Kidney epithelial cell (primary cell): Measurements from ENCODE around the gene SLC16A9. TPM values are rescaled to one million over a fixed set of nuclear protein-coding genes. Genes with fewer than 3 reads are reported as not detected.
A peak's percentile ranks its signal among the peaks of the same experiment; 100 is the strongest.

Experiments used
- DNase-seq: peaks from one replicate; pipeline ENCODE4 v3.0.0-alpha.2; 2010; ENCODE audit warnings: low read depth
- H3K27me3 ChIP-seq: 2 replicates; pipeline ENCODE4 v1.6.0; 2011; ENCODE audit warnings: low read length; ENCODE audit not compliant: control insufficient read depth, insufficient read depth
- H3K36me3 ChIP-seq: 2 replicates; pipeline ENCODE4 v1.5.1; 2011; ENCODE audit warnings: low read length; ENCODE audit not compliant: control insufficient read depth, insufficient read depth
- H3K4me3 ChIP-seq: 2 replicates; pipeline ENCODE4 v1.5.1; 2011; ENCODE audit warnings: low read depth, mild to moderate bottlenecking, control low read depth, low read length
- total RNA-seq: library from RNA; depleted of rRNA; stranded (reverse); fragments of >200 nt; gene quantifications from 2 replicates; pipeline ENCODE4 v1.2.3, GENCODE V29; 2015
- TF ChIP-seq, protein P1 (sequence below): IDR thresholded peaks from 2 replicates; pipeline ENCODE4 v1.5.1; 2011; ENCODE audit warnings: mild to moderate bottlenecking, moderate library complexity, low read length, control low read depth, inconsistent platforms; ENCODE audit not compliant: insufficient read depth, poor library complexity, severe bottlenecking

Gene SLC16A9
- total RNA-seq, result 10.0 and 10.4 TPM in 2 replicates

GRCh38 chr10:59709395-59710125, at the start of gene SLC16A9:
Gene SLC16A9, minus strand, starts transcription at chr10:59709850. Its CDS starts 25,559 bp downstream, at chr10:59684291.
- Histone ChIP-seq H3K36me3 (no peaks in the 10 kb centered on the region), H3K27me3 (peaks cover 14% of the 10 kb centered on the region), H3K4me3 (peak within 1 kb of the TSS; percentile 45)
- TF ChIP-seq, protein P1, sequence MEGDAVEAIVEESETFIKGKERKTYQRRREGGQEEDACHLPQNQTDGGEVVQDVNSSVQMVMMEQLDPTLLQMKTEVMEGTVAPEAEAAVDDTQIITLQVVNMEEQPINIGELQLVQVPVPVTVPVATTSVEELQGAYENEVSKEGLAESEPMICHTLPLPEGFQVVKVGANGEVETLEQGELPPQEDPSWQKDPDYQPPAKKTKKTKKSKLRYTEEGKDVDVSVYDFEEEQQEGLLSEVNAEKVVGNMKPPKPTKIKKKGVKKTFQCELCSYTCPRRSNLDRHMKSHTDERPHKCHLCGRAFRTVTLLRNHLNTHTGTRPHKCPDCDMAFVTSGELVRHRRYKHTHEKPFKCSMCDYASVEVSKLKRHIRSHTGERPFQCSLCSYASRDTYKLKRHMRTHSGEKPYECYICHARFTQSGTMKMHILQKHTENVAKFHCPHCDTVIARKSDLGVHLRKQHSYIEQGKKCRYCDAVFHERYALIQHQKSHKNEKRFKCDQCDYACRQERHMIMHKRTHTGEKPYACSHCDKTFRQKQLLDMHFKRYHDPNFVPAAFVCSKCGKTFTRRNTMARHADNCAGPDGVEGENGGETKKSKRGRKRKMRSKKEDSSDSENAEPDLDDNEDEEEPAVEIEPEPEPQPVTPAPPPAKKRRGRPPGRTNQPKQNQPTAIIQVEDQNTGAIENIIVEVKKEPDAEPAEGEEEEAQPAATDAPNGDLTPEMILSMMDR, result peak; percentile 44
- DNase-seq, result no peak

GRCh38 chr10:59757966-59758365, 48.3 kb upstream of the SLC16A9 start:
- H3K36me3 ChIP-seq, result no peaks in the 10 kb centered on the region
- H3K4me3 ChIP-seq, result no peak overlapping the region
- TF ChIP-seq, protein P1, result no peak
- peak; percentile 2 for DNase-seq
- H3K27me3 ChIP-seq, result no peaks in the 10 kb centered on the region

GRCh38 chr10:59754951-59755350, 45.3 kb upstream of the SLC16A9 start:
- no peak for DNase-seq
- H3K4me3 ChIP-seq, result no peak overlapping the region
- TF ChIP-seq, protein P1, result no peak
- no peaks in the 10 kb centered on the region for H3K36me3 ChIP-seq
- no peaks in the 10 kb centered on the region for H3K27me3 ChIP-seq

DNA sequence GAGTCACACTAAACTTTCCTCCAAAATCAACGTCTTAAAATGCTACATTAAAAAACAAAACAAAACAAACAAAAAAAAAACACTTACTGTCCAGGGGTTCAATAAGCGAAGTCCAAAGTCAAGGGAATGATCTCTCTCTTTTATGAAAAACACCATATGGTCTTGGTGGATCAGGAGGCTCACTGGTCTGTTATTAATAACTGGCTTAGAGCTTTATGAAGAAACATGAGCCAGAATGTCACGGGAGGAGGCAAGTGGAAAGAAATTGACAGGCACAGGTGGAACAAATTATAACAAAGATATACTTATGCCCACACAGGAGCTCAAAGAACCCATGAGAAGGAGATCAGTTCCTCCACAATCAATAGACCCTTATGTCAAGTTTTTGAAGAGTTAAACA, 43.6 kb upstream of the SLC16A9 start, which contains the start of gene MRLN:
Gene MRLN, minus strand, starts transcription at position 189 of the 400 bp plus-strand sequence.
- H3K27me3 ChIP-seq, result no peaks in the 10 kb centered on the region
- H3K36me3 ChIP-seq, result no peaks in the 10 kb centered on the region
- no peak for DNase-seq
- no peak within 1 kb of the TSS for H3K4me3 ChIP-seq
- TF ChIP-seq, protein P1, result no peak

- TF ChIP-seq, protein P1, result no peak
- Histone ChIP-seq H3K36me3 (no peaks in the 10 kb centered on the region), H3K4me3 (no peak overlapping the region), H3K27me3 (no peaks in the 10 kb centered on the region)
- no peak for DNase-seq
Measured at GRCh38 chr10:59752278-59752940, 42.8 kb upstream of the SLC16A9 start.
